OCI-LY3 (cell line): ENCODE measurements around the gene ZMYND10.

Experiments used
- H2AFZ ChIP-seq: fragments of 200-600, 300-600 bp; shearing (Covaris generic); 2 replicates; pipeline ENCODE4 v1.6.0; 2014; ENCODE audit warnings: antibody characterized with exemption, low read depth, low read length
- H3K27ac ChIP-seq: fragments of 200-600, 300-600 bp; sonication (generic); 2 replicates; pipeline ENCODE4 v1.5.1; 2014; ENCODE audit warnings: mild to moderate bottlenecking, low read length, moderate library complexity, mixed read lengths
- H3K27me3 ChIP-seq: fragments of 200-600, 300-600 bp; sonication (generic); 2 replicates; pipeline ENCODE4 v1.6.1; 2014; ENCODE audit warnings: low read depth, low read length, mixed read lengths
- H3K36me3 ChIP-seq: fragments of 200-600, 300-600 bp; sonication (generic); replicated peaks from 2 replicates; pipeline ENCODE3; 2014; ENCODE audit warnings: low read depth, low read length, mixed read lengths
- H3K4me1 ChIP-seq: fragments of 300-600, 200-600 bp; sonication (generic); 2 replicates; pipeline ENCODE4 v1.6.1; 2014; ENCODE audit warnings: low read length, mixed read lengths
- H3K4me2 ChIP-seq: fragments of 200-600, 300-600 bp; sonication (generic); 2 replicates; pipeline ENCODE4 v1.6.1; 2014; ENCODE audit warnings: low read length, mixed read lengths
- H3K4me3 ChIP-seq: fragments of 300-600, 200-600 bp; sonication (generic); 2 replicates; pipeline ENCODE4 v1.5.1; 2014; ENCODE audit warnings: antibody characterized with exemption, mild to moderate bottlenecking, low read length, moderate library complexity
- H3K79me2 ChIP-seq: fragments of 300-600, 200-600 bp; shearing (Covaris generic); 2 replicates; pipeline ENCODE4 v1.6.1; 2014; ENCODE audit warnings: mild to moderate bottlenecking, low read length, mixed read lengths
- H3K9ac ChIP-seq: fragments of 300-600, 200-600 bp; shearing (Covaris generic); 2 replicates; pipeline ENCODE4 v1.6.0; 2014; ENCODE audit warnings: mild to moderate bottlenecking, low read length, moderate library complexity
- H3K9me3 ChIP-seq: fragments of 200-600, 300-600 bp; shearing (Covaris generic); 2 replicates; pipeline ENCODE4 v1.6.1; 2014; ENCODE audit warnings: low read length, mixed read lengths; ENCODE audit not compliant: insufficient read depth
- H4K20me1 ChIP-seq: fragments of 200-600, 300-600 bp; sonication (generic); 2 replicates; pipeline ENCODE4 v1.6.1; 2016; ENCODE audit warnings: low read length, mixed read lengths; ENCODE audit not compliant: insufficient read depth
- CTCF ChIP-seq: fragments of 200-600, 300-600 bp; sonication (generic); IDR thresholded peaks from 2 replicates; pipeline ENCODE4 v1.5.1; 2014; ENCODE audit warnings: antibody characterized with exemption, low read length, low read depth
- EZH2phosphoT487 ChIP-seq: fragments of 200-600 bp; shearing (Covaris generic); IDR thresholded peaks from 2 replicates; pipeline ENCODE4 v1.6.1; 2018; ENCODE audit warnings: antibody characterized with exemption, mixed run types, low read depth

Gene ZMYND10

GRCh38 chr3:50354850-50355249 is 9.3 kb upstream of the ZMYND10 start:
- H3K4me2 ChIP-seq = no peak overlapping the region
- H4K20me1 ChIP-seq = 0 out of 2 replicates have a peak, but pooled peaks cover 10% of the 10 kb centered on the region
- no peaks in the 10 kb centered on the region for H3K27me3 ChIP-seq
- no peak overlapping the region for H3K4me3 ChIP-seq
- no peak overlapping the region for H2AFZ ChIP-seq
- no peak overlapping the region for H3K27ac ChIP-seq
- no peak for TF ChIP-seq EZH2phosphoT487
- no peak for TF ChIP-seq CTCF
- H3K79me2 ChIP-seq = peaks cover 54% of the 10 kb centered on the region
- H3K9me3 ChIP-seq = no peaks in the 10 kb centered on the region
- no peak overlapping the region for H3K9ac ChIP-seq
- H3K36me3 ChIP-seq = peaks cover 33% of the 10 kb centered on the region
- peaks cover 31% of the 10 kb centered on the region for H3K4me1 ChIP-seq

GRCh38 chr3:50354186-50354764 is 8.7 kb upstream of the ZMYND10 start:
- no peak overlapping the region for H3K27ac ChIP-seq
- H3K9me3 ChIP-seq = no peaks in the 10 kb centered on the region
- no peaks in the 10 kb centered on the region for H3K27me3 ChIP-seq
- peaks cover 35% of the 10 kb centered on the region for H3K4me1 ChIP-seq
- H3K4me3 ChIP-seq = no peak overlapping the region
- peaks cover 60% of the 10 kb centered on the region for H3K79me2 ChIP-seq
- H3K4me2 ChIP-seq = no peak overlapping the region
- peaks cover 33% of the 10 kb centered on the region for H3K36me3 ChIP-seq
- H2AFZ ChIP-seq = no peak overlapping the region
- H3K9ac ChIP-seq = no peak overlapping the region
- no peak for TF ChIP-seq EZH2phosphoT487
- no peak for TF ChIP-seq CTCF
- H4K20me1 ChIP-seq = 0 out of 2 replicates have a peak, but pooled peaks cover 10% of the 10 kb centered on the region

GRCh38 chr3:50353245-50354004 is 7.9 kb upstream of the ZMYND10 start:
- TF ChIP-seq CTCF = no peak
- TF ChIP-seq EZH2phosphoT487 = no peak
- Histone ChIP-seq H3K36me3 (peaks cover 33% of the 10 kb centered on the region), H2AFZ (no peak overlapping the region), H3K4me2 (no peak overlapping the region), H3K9me3 (no peaks in the 10 kb centered on the region), H3K4me1 (peaks cover 34% of the 10 kb centered on the region), H3K79me2 (peaks cover 52% of the 10 kb centered on the region), H4K20me1 (0 out of 2 replicates have a peak, but pooled peaks cover 10% of the 10 kb centered on the region), H3K27me3 (no peaks in the 10 kb centered on the region), H3K4me3 (no peak overlapping the region), H3K27ac (no peak overlapping the region), H3K9ac (no peak overlapping the region)

- 0 out of 2 replicates have a peak, but pooled peaks cover 10% of the 10 kb centered on the region for H4K20me1 ChIP-seq
These were observed 7.2 kb upstream of the ZMYND10 start for GRCh38 chr3:50352781-50353180.

More at GRCh38 chr3:50352781-50353180, 7.2 kb upstream of the ZMYND10 start:
- no peaks in the 10 kb centered on the region for H3K9me3 ChIP-seq
- TF ChIP-seq EZH2phosphoT487 = no peak
- TF ChIP-seq CTCF = peak; percentile 31
- H3K4me3 ChIP-seq = no peak overlapping the region
- H2AFZ ChIP-seq = no peak overlapping the region
- peaks cover 28% of the 10 kb centered on the region for H3K4me1 ChIP-seq
- no peak overlapping the region for H3K27ac ChIP-seq
- H3K36me3 ChIP-seq = peaks cover 28% of the 10 kb centered on the region
- H3K27me3 ChIP-seq = no peaks in the 10 kb centered on the region
- H3K9ac ChIP-seq = no peak overlapping the region
- peaks cover 46% of the 10 kb centered on the region for H3K79me2 ChIP-seq
- H3K4me2 ChIP-seq = no peak overlapping the region
